ENCODE data around the gene RASGRP3. TPM values are rescaled to one million over a fixed set of nuclear protein-coding genes. Genes with fewer than 3 reads are reported as not detected.

Gene RASGRP3
- total and polyA plus RNA-seq, 12 donors: 14.9 to 77.4 (median 64.4) TPM

DNA sequence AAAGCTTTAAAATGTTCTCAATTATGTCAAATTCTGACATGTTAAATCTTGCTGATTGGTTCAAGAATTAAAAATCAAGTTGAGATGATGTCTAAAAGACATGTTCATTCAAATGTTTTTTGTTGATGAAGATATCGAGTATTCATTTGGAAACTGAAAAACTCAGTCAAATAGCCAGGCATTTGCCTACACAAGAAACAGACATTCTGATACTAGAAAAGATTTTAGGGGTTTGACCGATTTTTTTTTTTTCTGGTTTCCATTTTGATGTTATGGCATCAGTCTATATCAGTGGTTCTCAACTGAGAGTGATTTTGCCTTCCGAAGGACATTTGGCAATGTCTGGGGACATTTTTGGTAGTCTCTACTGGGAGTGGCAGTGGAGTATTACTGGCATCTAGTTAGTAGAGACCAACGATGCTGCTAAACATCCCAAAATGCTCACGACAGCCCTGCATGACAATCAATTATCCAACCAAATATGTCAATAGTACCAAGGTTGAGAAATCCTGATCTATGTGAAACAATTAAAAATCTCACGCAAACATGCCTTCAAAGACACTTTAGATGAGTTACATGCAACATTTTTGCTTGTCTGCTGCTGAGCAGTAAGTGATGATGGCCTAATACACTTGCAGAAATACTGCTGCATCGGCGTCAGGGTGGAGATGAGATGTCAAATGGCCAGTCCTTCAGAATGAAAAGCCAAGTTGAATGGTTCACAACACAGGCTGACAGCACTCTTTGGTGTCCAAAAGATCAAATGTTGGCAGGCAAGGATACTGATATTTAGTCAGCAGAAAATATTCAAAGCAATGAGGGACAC, 12.5 kb downstream of the RASGRP3 start:
- peaks cover 10 to 75% (median 56%) of the 10 kb centered on the region in 9 donors for H3K4me1 ChIP-seq

DNA sequence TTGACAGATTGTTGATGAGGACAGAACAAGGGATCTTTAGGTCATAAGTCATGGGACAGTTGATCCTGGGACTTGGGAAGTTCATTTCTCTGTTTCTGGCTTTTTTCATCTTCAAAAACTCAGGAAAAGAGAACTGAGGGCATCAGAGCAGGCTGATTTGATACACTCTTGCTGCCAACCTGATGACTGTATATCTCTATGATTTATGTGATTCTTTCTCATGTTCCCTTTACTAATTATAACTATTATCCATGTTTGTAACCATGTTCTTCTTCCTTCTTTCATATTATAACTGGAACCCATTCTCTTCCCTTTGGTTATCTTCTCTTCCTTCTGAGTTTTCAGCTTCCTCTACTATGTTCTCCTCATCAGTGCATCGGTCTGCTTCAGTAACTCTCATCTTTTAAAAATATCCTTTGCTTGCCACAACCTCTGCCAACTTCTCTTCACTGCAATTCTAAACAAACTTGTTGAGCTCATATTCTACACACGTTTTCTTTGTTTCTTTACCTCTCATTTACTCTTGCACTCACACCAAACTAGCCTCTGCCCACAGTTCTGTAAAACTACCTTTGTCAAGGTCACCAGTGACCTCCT, 13.5 kb downstream of the RASGRP3 start:
- intact Hi-C loops (cut with DNase I): loop anchor here in 1 of 10 donors (5.0 kb wide), 1 partner anchor 32 kb away; no protein-coding TSS in a partner anchor
- TF ChIP-seq, protein P1, sequence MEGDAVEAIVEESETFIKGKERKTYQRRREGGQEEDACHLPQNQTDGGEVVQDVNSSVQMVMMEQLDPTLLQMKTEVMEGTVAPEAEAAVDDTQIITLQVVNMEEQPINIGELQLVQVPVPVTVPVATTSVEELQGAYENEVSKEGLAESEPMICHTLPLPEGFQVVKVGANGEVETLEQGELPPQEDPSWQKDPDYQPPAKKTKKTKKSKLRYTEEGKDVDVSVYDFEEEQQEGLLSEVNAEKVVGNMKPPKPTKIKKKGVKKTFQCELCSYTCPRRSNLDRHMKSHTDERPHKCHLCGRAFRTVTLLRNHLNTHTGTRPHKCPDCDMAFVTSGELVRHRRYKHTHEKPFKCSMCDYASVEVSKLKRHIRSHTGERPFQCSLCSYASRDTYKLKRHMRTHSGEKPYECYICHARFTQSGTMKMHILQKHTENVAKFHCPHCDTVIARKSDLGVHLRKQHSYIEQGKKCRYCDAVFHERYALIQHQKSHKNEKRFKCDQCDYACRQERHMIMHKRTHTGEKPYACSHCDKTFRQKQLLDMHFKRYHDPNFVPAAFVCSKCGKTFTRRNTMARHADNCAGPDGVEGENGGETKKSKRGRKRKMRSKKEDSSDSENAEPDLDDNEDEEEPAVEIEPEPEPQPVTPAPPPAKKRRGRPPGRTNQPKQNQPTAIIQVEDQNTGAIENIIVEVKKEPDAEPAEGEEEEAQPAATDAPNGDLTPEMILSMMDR (IDR thresholded peaks at IDR 0.05): no peak
- WGBS, 2 donors: 38 to 49% methylated on average over 2 of the region's 2 CpGs
- H3K36me3 ChIP-seq: peaks cover 0 to 14% (median 0%) of the 10 kb centered on the region in 9 donors
- ATAC-seq (no peak), DNase-seq (no peak)
- no peaks in the 10 kb centered on the region for H3K27me3 ChIP-seq
- no peak overlapping the region for H3K4me3 ChIP-seq
- H3K27ac ChIP-seq: peak overlapping the region in 4 of 10 donors; percentile 12 to 56 (median 22)
- H3K9me3 ChIP-seq: peaks cover 0 to 20% (median 10%) of the 10 kb centered on the region in 11 donors
- peaks cover 7 to 75% (median 52%) of the 10 kb centered on the region in 9 donors for H3K4me1 ChIP-seq

More for the DNA sequence above, 12.5 kb downstream of the RASGRP3 start:
- Histone ChIP-seq H3K36me3 (peaks cover 0 to 14% (median 0%) of the 10 kb centered on the region in 9 donors), H3K27me3 (no peaks in the 10 kb centered on the region), H3K27ac (no peak overlapping the region), H3K9me3 (peaks cover 0 to 20% (median 10%) of the 10 kb centered on the region in 11 donors), H3K4me3 (no peak overlapping the region)
- no peak for DNase-seq
- ATAC-seq: no peak
- WGBS, 2 donors: 73 to 78% methylated on average over 8 of the region's 8 CpGs
- TF ChIP-seq, protein P1 (IDR thresholded peaks at IDR 0.05): no peak
- intact Hi-C loops (cut with DNase I): loop anchor here in 1 of 10 donors (5.0 kb wide), 1 partner anchor 33 kb away; no protein-coding TSS in a partner anchor

DNA sequence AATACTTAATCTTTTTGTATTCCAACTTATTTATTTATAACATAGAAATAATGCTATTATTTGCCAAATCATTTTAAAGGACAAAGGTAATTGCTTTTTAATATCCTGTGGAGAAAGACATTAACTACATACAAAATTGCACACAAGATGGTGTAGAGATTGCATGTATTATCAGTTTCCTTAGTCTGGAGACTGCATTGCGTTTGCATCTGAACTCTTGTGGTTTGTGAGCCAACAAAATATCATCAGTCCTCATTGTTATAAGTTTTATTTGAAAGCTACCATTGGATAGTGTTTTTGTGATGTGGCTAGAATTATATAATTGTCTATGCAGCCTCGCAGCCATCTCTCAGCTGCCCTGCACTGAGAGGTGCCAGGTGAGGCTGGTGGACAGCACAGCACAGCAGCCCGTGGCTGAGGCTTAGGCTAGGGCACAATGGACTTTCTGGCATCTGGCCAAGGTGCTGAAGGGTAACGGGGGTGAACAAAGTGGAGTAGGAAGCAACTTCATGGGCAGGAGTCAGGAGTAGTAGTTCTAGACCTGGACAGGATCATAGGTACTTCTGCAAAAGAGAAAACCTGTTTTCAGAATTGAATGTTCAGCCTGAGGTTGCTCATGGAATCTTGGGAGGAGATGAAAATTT, 15.1 kb downstream of the RASGRP3 start:
- intact Hi-C loops (cut with DNase I): no loop called here
- TF ChIP-seq, protein P1 (IDR thresholded peaks at IDR 0.05): no peak
- Histone ChIP-seq H3K4me3 (no peak overlapping the region), H3K27me3 (no peaks in the 10 kb centered on the region), H3K9me3 (peaks cover 0 to 11% (median 6%) of the 10 kb centered on the region in 11 donors), H3K4me1 (peaks cover 7 to 80% (median 55%) of the 10 kb centered on the region in 9 donors), H3K36me3 (peaks cover 0 to 5% (median 0%) of the 10 kb centered on the region in 9 donors), H3K27ac (no peak overlapping the region)
- 38 to 53% methylated on average over 4 of the region's 4 CpGs for WGBS, 2 donors
- ATAC-seq (peak in 4 of 8 donors; percentile 38 to 40 (median 38)), DNase-seq (no peak)

All from heart right ventricle (tissue), 16 donors.